ENCODE results near the gene LTO1.

LTO1 gene

GRCh38 chr11:69705351-69705811 is 30.2 kb upstream of the LTO1 start:
- no peak for DNase-seq (ENCODE audit: low read depth in 2 of 2)
- H3K4me3 ChIP-seq (replicated peaks in 1 of 2; ENCODE audit: low read depth in 2 of 2, low read length in 2 of 2), result no peak overlapping the region
- no peak for TF ChIP-seq CTCF (IDR thresholded peaks at IDR 0.05; ENCODE audit: low read depth, low read length)

GRCh38 chr11:69704508-69705253 is 29.5 kb upstream of the LTO1 start:
- H3K4me3 ChIP-seq (replicated peaks in 1 of 2; ENCODE audit: low read depth in 2 of 2, low read length in 2 of 2), result no peak overlapping the region
- TF ChIP-seq CTCF (IDR thresholded peaks at IDR 0.05; ENCODE audit: low read depth, low read length), result peak; percentile 37
- DNase-seq (ENCODE audit: low read depth in 2 of 2), result peak; percentile 8 to 16

- no peak within 1 kb of the TSS for H3K4me3 ChIP-seq (replicated peaks in 1 of 2; ENCODE audit: low read depth in 2 of 2, low read length in 2 of 2)
- no peak for TF ChIP-seq CTCF (IDR thresholded peaks at IDR 0.05; ENCODE audit: low read depth, low read length)
- no peak for DNase-seq (ENCODE audit: low read depth in 2 of 2)
Observed at GRCh38 chr11:69703768-69704507, 28.8 kb upstream of the LTO1 start, which contains the start of gene FGF19. Gene FGF19, minus strand, starts transcription at chr11:69704022. Its CDS starts 146 bp downstream, at chr11:69703876.

GRCh38 chr11:69703453-69703767 is 28.3 kb upstream of the LTO1 start:
- no peak for TF ChIP-seq CTCF (IDR thresholded peaks at IDR 0.05; ENCODE audit: low read depth, low read length)
- H3K4me3 ChIP-seq (replicated peaks in 1 of 2; ENCODE audit: low read depth in 2 of 2, low read length in 2 of 2), result no peak overlapping the region
- no peak for DNase-seq (ENCODE audit: low read depth in 2 of 2)

- TF ChIP-seq CTCF (IDR thresholded peaks at IDR 0.05; ENCODE audit: low read depth, low read length), result no peak
- no peak overlapping the region for H3K4me3 ChIP-seq (replicated peaks in 1 of 2; ENCODE audit: low read depth in 2 of 2, low read length in 2 of 2)
- DNase-seq (ENCODE audit: low read depth in 2 of 2), result no peak
Observed at GRCh38 chr11:69702769-69703452, 27.8 kb upstream of the LTO1 start.

- no peak for TF ChIP-seq CTCF (IDR thresholded peaks at IDR 0.05; ENCODE audit: low read depth, low read length)
- no peak overlapping the region for H3K4me3 ChIP-seq (replicated peaks in 1 of 2; ENCODE audit: low read depth in 2 of 2, low read length in 2 of 2)
- no peak for DNase-seq (ENCODE audit: low read depth in 2 of 2)
Observed at GRCh38 chr11:69702239-69702691, 27.1 kb upstream of the LTO1 start.
